RPMI8226 (cell line): ENCODE data around the gene LAPTM5.

Experiments used
- DNase-seq: peaks from one replicate; pipeline ENCODE4 v3.0.0-alpha.2; 2015

Gene LAPTM5

DNA sequence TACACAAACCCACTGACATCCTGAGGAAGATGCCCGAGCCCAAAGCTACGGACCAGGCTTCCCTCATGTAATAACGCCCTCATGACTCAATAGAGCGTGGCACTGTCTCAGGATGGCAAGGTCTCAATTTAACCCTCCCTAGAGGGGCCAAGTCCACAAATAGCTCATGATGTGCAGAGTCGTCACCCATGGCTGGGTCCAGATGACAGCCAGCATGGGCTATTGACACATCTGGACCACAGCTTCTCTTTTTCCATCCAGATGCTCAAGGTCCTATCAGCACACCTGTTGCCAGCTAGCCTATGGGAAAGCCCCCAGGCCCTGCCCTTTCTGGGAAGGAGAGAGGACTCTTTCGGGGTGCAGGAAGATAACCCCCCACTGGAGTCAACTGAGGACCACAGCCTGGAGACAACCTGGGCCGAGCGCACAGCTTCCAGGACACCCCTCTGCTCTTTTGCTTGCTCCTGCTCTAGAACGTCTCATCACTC lies 2.8 kb downstream of the LAPTM5 start:
- DNase-seq = peak; percentile 51

- DNase-seq = no peak
Observed at GRCh38 chr1:30753660-30754123, 3.9 kb downstream of the LAPTM5 start.

DNA sequence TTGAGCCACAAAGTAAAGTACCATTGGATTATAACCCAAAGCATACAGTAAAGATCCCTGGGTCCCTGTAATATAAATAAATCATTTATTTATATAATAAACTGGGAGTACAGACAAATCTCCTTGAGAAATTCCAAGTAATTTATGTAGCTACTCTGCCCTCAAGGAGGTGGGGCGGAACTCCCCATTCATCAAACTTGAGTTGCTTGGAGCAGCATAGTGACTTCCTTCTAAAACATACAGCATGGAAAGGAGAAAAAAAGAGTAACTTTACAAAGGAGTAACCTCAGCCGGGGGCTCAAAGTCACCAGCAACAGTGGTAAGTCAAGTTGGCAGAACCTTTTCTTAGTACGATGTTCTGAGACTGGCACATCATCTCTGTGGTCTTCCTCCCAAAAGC lies 4.5 kb downstream of the LAPTM5 start:
- no peak for DNase-seq

GRCh38 chr1:30752651-30752908 lies 5.0 kb downstream of the LAPTM5 start:
- no peak for DNase-seq

GRCh38 chr1:30751830-30752650 lies 5.5 kb downstream of the LAPTM5 start:
- DNase-seq = no peak

GRCh38 chr1:30750731-30751291 lies 6.8 kb downstream of the LAPTM5 start:
- DNase-seq = no peak

DNA sequence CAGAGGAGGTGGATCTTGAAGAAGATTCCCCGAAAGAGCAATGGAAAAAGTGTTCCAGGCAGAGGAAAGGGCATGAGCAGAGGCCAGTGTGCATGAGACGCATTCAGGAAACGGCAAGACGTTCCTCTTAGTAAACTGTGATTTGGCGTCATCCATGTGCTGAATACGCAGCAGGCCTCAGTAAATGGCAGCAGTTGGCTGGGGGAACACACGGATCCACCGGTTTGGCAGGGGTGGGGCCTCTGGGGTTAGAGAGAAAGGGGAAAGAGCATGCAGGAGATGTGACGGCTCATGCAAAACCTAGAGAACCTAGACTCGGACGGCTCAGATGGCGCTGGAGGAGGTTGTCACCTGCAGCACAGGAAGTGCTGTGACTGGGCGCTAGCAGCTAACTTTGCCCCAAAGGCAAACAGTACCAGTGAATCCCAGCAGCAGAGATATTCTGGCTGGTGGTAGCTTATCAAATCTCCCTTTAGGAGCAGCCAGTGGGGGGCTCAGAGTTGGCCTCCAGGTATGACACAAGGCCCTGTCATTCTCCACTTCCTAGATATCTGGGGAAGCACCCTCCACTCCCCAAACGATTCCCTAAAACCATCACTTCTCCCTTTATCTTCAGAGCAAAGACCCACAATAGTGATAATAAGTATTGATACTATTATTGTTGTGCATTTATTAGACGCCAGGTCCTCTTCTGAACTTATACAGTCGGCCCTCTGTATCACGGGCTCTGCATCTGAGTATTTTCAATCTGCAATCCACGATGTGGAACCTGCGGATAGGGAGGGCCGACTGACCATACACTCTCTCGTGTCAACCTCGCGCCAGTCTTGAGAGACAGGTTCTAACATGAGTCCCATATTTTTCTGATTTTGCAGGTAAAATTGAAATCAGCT lies 7.6 kb downstream of the LAPTM5 start:
- DNase-seq = peak; percentile 62

DNA sequence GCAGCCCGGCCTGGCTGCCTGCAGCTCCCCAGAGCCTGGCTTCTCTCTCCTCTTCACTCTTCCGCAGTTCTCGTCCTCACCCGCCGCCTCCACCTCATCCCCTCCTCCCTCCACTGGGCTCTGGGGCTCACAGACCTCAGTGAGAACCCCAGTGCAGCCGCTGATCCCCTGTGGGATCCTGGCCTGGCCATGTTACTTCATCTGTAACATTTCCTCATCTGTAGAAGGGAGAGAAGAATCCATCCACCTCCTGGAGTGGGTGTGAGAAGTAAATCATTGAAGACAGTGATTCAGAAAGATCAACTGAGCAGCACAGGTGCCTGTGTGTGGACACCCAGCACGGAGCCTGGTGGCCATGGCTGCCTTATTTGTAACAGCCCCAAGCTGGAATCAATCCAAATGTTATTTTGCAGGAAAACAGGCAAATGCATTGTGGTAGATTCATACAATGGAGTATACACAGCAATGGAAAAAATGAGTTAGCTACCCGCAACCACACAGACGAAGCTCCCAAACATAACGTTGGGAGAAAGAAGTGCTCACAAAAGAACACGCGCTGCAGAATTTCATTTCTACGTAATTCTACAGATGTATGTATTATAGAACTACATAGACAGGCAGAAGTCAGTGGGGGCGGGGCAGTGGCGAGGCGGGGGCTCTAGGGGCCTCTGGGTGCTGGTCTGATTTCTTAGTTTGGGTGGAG lies 8.7 kb downstream of the LAPTM5 start:
- no peak for DNase-seq

DNA sequence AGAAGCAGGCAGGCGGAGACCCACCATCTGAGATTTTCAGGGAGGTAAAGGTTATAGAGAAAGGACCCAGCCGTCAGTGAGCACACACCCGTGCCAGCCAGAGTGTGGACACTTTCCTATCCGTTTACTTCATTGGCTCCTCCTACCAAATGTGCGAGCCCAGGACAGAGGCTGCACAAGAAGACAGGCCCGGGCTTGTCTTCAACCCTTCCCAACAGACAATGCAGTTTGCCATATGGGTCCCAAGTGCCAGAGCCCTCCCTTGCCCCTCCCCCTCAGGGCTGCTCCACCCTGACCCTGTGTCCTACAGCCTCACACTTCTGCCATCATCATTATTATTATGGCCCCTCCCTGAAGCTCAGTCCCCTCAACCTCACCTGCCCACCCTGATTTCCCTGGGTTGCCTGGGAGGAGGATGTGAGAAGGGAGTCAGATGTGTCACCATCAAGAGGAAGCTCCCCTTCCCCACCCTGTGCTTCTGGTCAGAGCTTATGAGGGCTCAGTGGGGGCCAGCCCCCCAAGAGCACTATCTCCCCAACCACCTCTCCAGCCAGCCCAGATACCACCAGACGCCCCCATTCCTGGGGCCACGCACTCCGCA lies 9.4 kb downstream of the LAPTM5 start:
- DNase-seq = peak; percentile 48

GRCh38 chr1:30747033-30748008 lies 10.3 kb downstream of the LAPTM5 start:
- peak; percentile 55 for DNase-seq

DNA sequence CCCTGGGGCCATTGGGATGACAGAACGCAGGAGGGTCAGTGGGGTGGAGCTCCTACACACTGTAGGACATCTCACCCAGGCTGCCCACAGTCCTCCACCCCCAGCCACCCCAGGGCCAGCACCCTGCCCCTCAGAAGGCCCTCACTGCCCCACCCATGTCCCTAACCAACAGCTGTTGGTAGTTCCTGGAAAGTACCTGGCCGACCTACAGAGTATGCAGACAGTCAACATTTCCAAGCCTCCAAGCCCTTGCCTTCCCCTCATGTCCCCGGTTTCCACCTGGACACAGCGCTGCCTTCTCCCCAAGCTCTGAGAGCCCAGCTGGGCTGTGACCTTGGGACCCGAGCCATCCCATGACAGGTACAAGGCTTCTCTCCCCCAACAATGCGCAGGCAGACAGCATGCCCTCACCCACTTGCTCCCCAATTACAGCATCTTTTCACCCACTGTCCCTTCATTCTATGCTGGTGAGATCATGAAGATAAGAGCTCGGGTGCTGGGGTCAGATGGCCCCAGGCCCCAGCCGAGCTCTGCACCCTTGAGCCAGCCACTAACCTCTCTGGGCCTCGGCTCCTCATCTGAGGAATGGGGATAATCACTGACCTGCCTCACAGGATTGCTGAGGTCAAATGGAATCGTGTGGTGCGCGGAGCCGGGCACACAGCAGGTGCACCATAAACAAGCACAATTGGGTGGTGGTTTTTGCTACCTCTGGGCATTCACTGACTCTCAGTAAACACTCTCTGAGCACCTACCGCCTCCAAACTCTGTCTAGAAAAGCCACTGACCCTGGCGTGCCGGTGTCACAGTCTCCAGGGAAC lies 11.2 kb downstream of the LAPTM5 start:
- DNase-seq = peak; percentile 52

DNA sequence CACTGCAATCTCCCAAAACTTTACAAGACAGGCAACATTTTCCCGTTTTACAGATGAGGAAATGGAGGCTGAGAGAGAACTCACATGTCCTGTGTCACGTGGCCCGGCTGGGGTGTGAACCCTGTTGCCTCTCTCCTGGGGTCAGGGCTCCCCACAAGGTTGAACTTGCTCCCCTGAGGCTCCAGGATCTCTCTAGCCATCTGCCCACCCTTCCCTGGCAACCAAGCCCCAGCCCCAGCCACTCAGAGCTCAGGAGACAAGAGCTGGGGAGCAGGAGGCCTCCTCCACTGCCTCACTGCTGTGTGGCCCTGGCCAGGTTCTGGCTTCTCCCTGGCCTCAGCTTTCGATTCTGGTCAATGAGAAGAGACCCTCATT lies 11.8 kb downstream of the LAPTM5 start:
- DNase-seq = no peak

GRCh38 chr1:30745156-30745833 lies 12.3 kb downstream of the LAPTM5 start:
- no peak for DNase-seq

- DNase-seq = peak; percentile 55
Observed at GRCh38 chr1:30744060-30744756, 13.4 kb downstream of the LAPTM5 start.

DNA sequence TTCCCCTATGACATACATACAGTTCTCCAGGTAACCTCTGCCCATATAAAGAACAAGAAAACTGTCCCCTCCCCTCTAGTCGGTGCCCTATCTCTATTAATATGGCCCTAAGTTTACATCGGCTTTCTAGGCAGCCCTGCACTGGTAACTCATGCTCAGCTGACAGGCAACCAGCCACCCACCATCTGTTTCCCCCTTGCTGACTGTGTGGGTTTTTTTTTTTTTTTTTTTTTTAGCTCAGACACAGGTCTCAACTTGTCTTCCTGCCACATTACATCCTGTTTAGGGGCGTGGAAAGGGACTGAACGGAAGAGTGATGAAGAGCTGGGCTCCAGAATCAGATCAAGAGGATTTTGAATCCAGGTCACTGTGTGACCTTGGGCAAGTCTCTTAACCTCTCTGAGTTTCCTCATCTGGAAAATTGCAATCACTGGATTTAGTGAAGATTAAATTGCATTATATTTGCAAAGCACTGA lies 14.0 kb downstream of the LAPTM5 start:
- peak; percentile 89 for DNase-seq

GRCh38 chr1:30742963-30743559 lies 14.5 kb downstream of the LAPTM5 start:
- DNase-seq = no peak

- DNase-seq = no peak
Observed at GRCh38 chr1:30742300-30742962, 15.1 kb downstream of the LAPTM5 start.
